ENCODE measurements around the gene SBNO1. TPM values are rescaled to one million over a fixed set of nuclear protein-coding genes. Genes with fewer than 3 reads are reported as not detected.
A peak's percentile ranks its signal among the peaks of the same experiment; 100 is the strongest.

SBNO1 gene
- total RNA-seq, 1 donor from 2014 or later, result 11.5 TPM

- no peaks in the 10 kb centered on the region for H3K27me3 ChIP-seq (ENCODE audit: control insufficient read depth in 3 of 3, insufficient read depth in 3 of 3, low read length in 3 of 3)
- H3K27ac ChIP-seq (ENCODE audit: low read depth, low read length), result no peak overlapping the region
- peaks cover 8 to 40% (median 24%) of the 10 kb centered on the region in 3 donors for H3K4me1 ChIP-seq (ENCODE audit: control insufficient read depth in 3 of 3, insufficient read depth in 3 of 3, low read length in 3 of 3)
- H3K9me3 ChIP-seq (ENCODE audit: control insufficient read depth in 3 of 3, low read length in 3 of 3), result no peaks in the 10 kb centered on the region
- H3K4me3 ChIP-seq (ENCODE audit: low read length in 3 of 3), result peak overlapping the region in 1 of 3 donors; percentile 31
- peak overlapping the region; percentile 32 to 60 (median 44) for H3K9ac ChIP-seq (ENCODE audit: low read depth in 1 of 3, low read length in 3 of 3)
- H3K36me3 ChIP-seq (ENCODE audit: control insufficient read depth in 3 of 3, insufficient read depth in 3 of 3, low read length in 3 of 3), result peaks cover 49 to 55% (median 51%) of the 10 kb centered on the region in 3 donors
Observed at GRCh38 chr12:123398550-123399254, 34.1 kb upstream of the SBNO1 start.

DNA sequence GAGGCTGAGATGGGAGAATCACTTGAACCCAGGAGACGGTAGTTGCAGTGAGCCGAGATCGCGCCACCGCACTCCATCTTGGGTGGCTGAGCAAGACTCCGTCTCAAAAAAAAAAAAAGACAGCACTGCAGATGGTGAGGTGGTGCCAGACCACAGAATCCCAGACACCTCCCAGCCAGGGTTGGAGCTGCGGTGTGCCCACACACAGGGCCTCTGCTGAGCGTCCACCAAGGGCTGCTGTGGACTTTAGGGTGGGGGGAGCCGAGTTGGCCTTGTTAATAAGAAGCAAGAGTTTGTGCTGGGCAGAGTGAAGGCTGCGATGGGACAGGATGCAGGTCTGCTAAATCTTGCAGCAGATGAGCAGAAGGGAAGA lies 33.5 kb upstream of the SBNO1 start:
- H3K36me3 ChIP-seq (ENCODE audit: control insufficient read depth in 3 of 3, insufficient read depth in 3 of 3, low read length in 3 of 3), result peaks cover 47 to 54% (median 51%) of the 10 kb centered on the region in 3 donors
- no peaks in the 10 kb centered on the region for H3K9me3 ChIP-seq (ENCODE audit: control insufficient read depth in 3 of 3, low read length in 3 of 3)
- no peaks in the 10 kb centered on the region for H3K27me3 ChIP-seq (ENCODE audit: control insufficient read depth in 3 of 3, insufficient read depth in 3 of 3, low read length in 3 of 3)
- H3K4me3 ChIP-seq (ENCODE audit: low read length in 3 of 3), result peak overlapping the region in 1 of 3 donors; percentile 31
- H3K9ac ChIP-seq (ENCODE audit: low read depth in 1 of 3, low read length in 3 of 3), result peak overlapping the region; percentile 32 to 60 (median 44)
- H3K27ac ChIP-seq (ENCODE audit: low read depth, low read length), result no peak overlapping the region
- peaks cover 8 to 40% (median 24%) of the 10 kb centered on the region in 3 donors for H3K4me1 ChIP-seq (ENCODE audit: control insufficient read depth in 3 of 3, insufficient read depth in 3 of 3, low read length in 3 of 3)

GRCh38 chr12:123397400-123397799 lies 32.8 kb upstream of the SBNO1 start:
- no peak overlapping the region for H3K27ac ChIP-seq (ENCODE audit: low read depth, low read length)
- H3K9me3 ChIP-seq (ENCODE audit: control insufficient read depth in 3 of 3, low read length in 3 of 3), result no peaks in the 10 kb centered on the region

DNA sequence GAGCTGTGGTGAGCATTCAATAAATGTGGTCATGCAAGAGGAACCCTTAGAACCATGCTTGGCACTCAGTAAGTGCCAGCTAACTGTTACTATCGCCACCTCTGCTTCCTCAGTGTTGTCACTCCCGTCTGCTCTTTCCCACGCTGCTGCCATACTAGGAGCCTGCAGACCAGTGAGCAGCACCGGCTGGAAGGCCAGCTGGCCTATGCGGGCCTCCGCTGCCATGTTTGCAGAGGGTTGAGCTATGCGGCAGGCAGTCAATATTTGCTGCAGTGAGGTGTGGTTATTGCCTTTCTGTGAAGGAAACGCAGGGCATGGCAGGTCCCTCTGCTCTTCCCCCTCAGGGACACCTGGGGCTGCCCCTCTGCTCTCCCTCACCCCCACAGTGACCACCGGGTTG lies 32.3 kb upstream of the SBNO1 start:
- H3K9me3 ChIP-seq (ENCODE audit: control insufficient read depth in 3 of 3, low read length in 3 of 3), result no peaks in the 10 kb centered on the region
- H3K4me3 ChIP-seq (ENCODE audit: low read length in 3 of 3), result no peak overlapping the region
- no peaks in the 10 kb centered on the region for H3K27me3 ChIP-seq (ENCODE audit: control insufficient read depth in 3 of 3, insufficient read depth in 3 of 3, low read length in 3 of 3)
- H3K9ac ChIP-seq (ENCODE audit: low read depth in 1 of 3, low read length in 3 of 3), result no peak overlapping the region
- no peak overlapping the region for H3K27ac ChIP-seq (ENCODE audit: low read depth, low read length)
- H3K36me3 ChIP-seq (ENCODE audit: control insufficient read depth in 3 of 3, insufficient read depth in 3 of 3, low read length in 3 of 3), result peaks cover 41 to 51% (median 47%) of the 10 kb centered on the region in 3 donors
- H3K4me1 ChIP-seq (ENCODE audit: control insufficient read depth in 3 of 3, insufficient read depth in 3 of 3, low read length in 3 of 3), result peaks cover 9 to 39% (median 20%) of the 10 kb centered on the region in 3 donors

More at GRCh38 chr12:123397400-123397799, 32.8 kb upstream of the SBNO1 start:
- peaks cover 42 to 49% (median 48%) of the 10 kb centered on the region in 3 donors for H3K36me3 ChIP-seq (ENCODE audit: control insufficient read depth in 3 of 3, insufficient read depth in 3 of 3, low read length in 3 of 3)
- H3K27me3 ChIP-seq (ENCODE audit: control insufficient read depth in 3 of 3, insufficient read depth in 3 of 3, low read length in 3 of 3), result no peaks in the 10 kb centered on the region
- H3K4me3 ChIP-seq (ENCODE audit: low read length in 3 of 3), result no peak overlapping the region
- no peak overlapping the region for H3K9ac ChIP-seq (ENCODE audit: low read depth in 1 of 3, low read length in 3 of 3)
- peaks cover 8 to 39% (median 21%) of the 10 kb centered on the region in 3 donors for H3K4me1 ChIP-seq (ENCODE audit: control insufficient read depth in 3 of 3, insufficient read depth in 3 of 3, low read length in 3 of 3)

GRCh38 chr12:123396543-123396942 lies 31.9 kb upstream of the SBNO1 start:
- H3K4me3 ChIP-seq (ENCODE audit: low read length in 3 of 3), result no peak overlapping the region
- peaks cover 46 to 55% (median 51%) of the 10 kb centered on the region in 3 donors for H3K36me3 ChIP-seq (ENCODE audit: control insufficient read depth in 3 of 3, insufficient read depth in 3 of 3, low read length in 3 of 3)
- H3K27ac ChIP-seq (ENCODE audit: low read depth, low read length), result no peak overlapping the region
- no peaks in the 10 kb centered on the region for H3K27me3 ChIP-seq (ENCODE audit: control insufficient read depth in 3 of 3, insufficient read depth in 3 of 3, low read length in 3 of 3)
- H3K4me1 ChIP-seq (ENCODE audit: control insufficient read depth in 3 of 3, insufficient read depth in 3 of 3, low read length in 3 of 3), result peaks cover 13 to 40% (median 23%) of the 10 kb centered on the region in 3 donors
- peak overlapping the region in 1 of 3 donors; percentile 9 for H3K9ac ChIP-seq (ENCODE audit: low read depth in 1 of 3, low read length in 3 of 3)
- H3K9me3 ChIP-seq (ENCODE audit: control insufficient read depth in 3 of 3, low read length in 3 of 3), result no peaks in the 10 kb centered on the region

DNA sequence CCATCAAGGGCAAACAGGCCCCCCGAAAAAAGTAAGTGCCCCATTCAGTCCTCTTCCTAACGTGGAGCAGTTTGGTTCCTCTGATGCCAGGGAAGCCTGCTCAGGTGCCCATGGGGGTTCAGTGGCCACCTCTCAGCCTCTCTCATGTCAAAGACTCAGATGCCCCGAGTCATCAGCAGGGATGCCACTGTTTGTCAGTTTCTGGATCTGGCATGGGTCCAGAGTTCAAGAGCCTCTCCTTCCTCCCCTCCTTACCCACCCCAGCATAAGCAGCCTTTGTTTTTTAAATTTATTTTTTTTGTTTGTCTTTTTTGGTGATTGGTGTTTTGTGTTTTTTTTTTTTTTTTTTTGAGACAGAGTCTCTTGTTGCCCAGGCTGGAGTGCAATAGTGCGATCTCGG lies 30.6 kb upstream of the SBNO1 start:
- Histone ChIP-seq H3K4me3 (ENCODE audit: low read length in 3 of 3) (no peak overlapping the region), H3K9ac (ENCODE audit: low read depth in 1 of 3, low read length in 3 of 3) (no peak overlapping the region), H3K4me1 (ENCODE audit: control insufficient read depth in 3 of 3, insufficient read depth in 3 of 3, low read length in 3 of 3) (peaks cover 25 to 53% (median 36%) of the 10 kb centered on the region in 3 donors), H3K9me3 (ENCODE audit: control insufficient read depth in 3 of 3, low read length in 3 of 3) (no peaks in the 10 kb centered on the region), H3K36me3 (ENCODE audit: control insufficient read depth in 3 of 3, insufficient read depth in 3 of 3, low read length in 3 of 3) (peaks cover 54 to 66% (median 60%) of the 10 kb centered on the region in 3 donors), H3K27ac (ENCODE audit: low read depth, low read length) (no peak overlapping the region), H3K27me3 (ENCODE audit: control insufficient read depth in 3 of 3, insufficient read depth in 3 of 3, low read length in 3 of 3) (no peaks in the 10 kb centered on the region)

DNA sequence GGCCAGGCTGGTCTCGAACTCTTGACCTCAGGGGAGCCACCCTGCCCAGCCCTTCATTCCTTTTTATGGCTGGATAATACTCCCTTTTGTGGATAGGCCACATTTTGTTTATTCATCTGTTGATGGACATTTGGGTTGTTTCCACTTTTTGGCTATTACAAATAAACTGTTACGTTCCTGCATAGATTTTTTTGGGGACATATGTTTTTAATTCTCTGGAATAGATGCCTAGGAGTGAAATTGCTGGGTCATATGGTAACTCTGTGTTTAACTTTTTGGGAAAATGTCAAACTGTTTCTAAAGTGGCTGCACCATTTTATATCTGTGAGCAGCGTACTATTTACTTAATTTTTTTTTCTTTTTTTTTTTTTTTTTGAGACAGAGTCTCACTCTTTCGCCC lies 29.1 kb upstream of the SBNO1 start:
- Histone ChIP-seq H3K9me3 (ENCODE audit: control insufficient read depth in 3 of 3, low read length in 3 of 3) (no peaks in the 10 kb centered on the region), H3K27me3 (ENCODE audit: control insufficient read depth in 3 of 3, insufficient read depth in 3 of 3, low read length in 3 of 3) (no peaks in the 10 kb centered on the region), H3K4me3 (ENCODE audit: low read length in 3 of 3) (no peak overlapping the region), H3K27ac (ENCODE audit: low read depth, low read length) (no peak overlapping the region), H3K9ac (ENCODE audit: low read depth in 1 of 3, low read length in 3 of 3) (no peak overlapping the region), H3K4me1 (ENCODE audit: control insufficient read depth in 3 of 3, insufficient read depth in 3 of 3, low read length in 3 of 3) (peaks cover 24 to 51% (median 33%) of the 10 kb centered on the region in 3 donors), H3K36me3 (ENCODE audit: control insufficient read depth in 3 of 3, insufficient read depth in 3 of 3, low read length in 3 of 3) (peaks cover 49 to 62% (median 57%) of the 10 kb centered on the region in 3 donors)

GRCh38 chr12:123391546-123392343 lies 27.1 kb upstream of the SBNO1 start:
- peaks cover 42 to 48% (median 45%) of the 10 kb centered on the region in 3 donors for H3K36me3 ChIP-seq (ENCODE audit: control insufficient read depth in 3 of 3, insufficient read depth in 3 of 3, low read length in 3 of 3)
- H3K9ac ChIP-seq (ENCODE audit: low read depth in 1 of 3, low read length in 3 of 3), result peak overlapping the region in 2 of 3 donors; percentile 51 to 59
- no peaks in the 10 kb centered on the region for H3K27me3 ChIP-seq (ENCODE audit: control insufficient read depth in 3 of 3, insufficient read depth in 3 of 3, low read length in 3 of 3)
- H3K4me3 ChIP-seq (ENCODE audit: low read length in 3 of 3), result no peak overlapping the region
- peaks cover 34 to 55% (median 38%) of the 10 kb centered on the region in 3 donors for H3K4me1 ChIP-seq (ENCODE audit: control insufficient read depth in 3 of 3, insufficient read depth in 3 of 3, low read length in 3 of 3)
- H3K27ac ChIP-seq (ENCODE audit: low read depth, low read length), result peak overlapping the region; percentile 36
- H3K9me3 ChIP-seq (ENCODE audit: control insufficient read depth in 3 of 3, low read length in 3 of 3), result no peaks in the 10 kb centered on the region

DNA sequence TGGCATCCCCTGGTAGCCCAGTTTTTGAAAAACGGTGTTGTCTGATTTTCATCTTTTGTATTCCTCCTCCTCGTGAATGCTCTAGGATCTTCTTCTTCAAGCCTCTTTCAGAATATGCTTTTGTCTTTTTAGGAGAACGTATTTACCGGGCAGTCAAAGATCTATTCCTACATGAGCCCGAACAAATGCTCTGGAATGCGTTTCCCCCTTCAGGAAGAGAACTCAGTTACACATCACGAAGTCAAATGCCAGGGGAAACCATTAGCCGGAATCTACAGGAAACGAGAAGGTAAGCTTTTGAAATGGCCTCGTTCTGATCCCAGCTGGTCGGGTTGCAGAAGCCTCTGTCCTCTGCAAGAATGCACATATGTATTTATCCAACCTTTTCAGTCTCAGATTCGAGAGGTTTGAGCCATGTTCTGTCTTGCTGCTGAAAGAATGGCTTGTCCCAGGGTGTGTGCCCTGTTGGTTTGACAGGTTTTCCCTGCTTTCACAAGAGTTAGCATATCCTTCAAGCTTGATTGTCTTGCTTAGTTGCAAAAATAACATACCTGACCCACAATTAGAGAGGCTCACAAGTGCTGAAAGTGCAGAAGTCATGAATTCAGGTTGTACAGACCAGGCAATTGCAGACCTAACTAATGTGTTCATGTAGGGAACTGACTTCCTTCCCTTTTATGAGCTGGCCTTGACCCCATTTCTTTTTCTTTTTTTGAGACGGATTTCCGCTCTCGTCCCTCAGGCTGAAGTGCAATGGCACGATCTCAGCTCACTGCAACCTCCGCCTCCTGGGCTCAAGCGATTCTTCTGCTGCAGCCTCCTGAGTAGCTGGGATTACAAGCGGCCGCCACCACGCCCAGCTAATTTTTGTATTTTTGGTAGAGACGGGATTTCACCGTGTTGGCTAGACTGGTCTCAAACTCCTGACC lies 26.1 kb upstream of the SBNO1 start:
- peaks cover 32 to 38% (median 35%) of the 10 kb centered on the region in 3 donors for H3K36me3 ChIP-seq (ENCODE audit: control insufficient read depth in 3 of 3, insufficient read depth in 3 of 3, low read length in 3 of 3)
- peaks cover 34 to 52% (median 38%) of the 10 kb centered on the region in 3 donors for H3K4me1 ChIP-seq (ENCODE audit: control insufficient read depth in 3 of 3, insufficient read depth in 3 of 3, low read length in 3 of 3)
- peak overlapping the region; percentile 89 for H3K27ac ChIP-seq (ENCODE audit: low read depth, low read length)
- H3K27me3 ChIP-seq (ENCODE audit: control insufficient read depth in 3 of 3, insufficient read depth in 3 of 3, low read length in 3 of 3), result no peaks in the 10 kb centered on the region
- H3K9ac ChIP-seq (ENCODE audit: low read depth in 1 of 3, low read length in 3 of 3), result peak overlapping the region; percentile 76 to 91 (median 81)
- peak overlapping the region; percentile 65 to 75 (median 74) for H3K4me3 ChIP-seq (ENCODE audit: low read length in 3 of 3)
- H3K9me3 ChIP-seq (ENCODE audit: control insufficient read depth in 3 of 3, low read length in 3 of 3), result no peaks in the 10 kb centered on the region

All from skeletal muscle tissue (tissue), 4 donors.